SU-DHL-6 (cell line): ENCODE measurements around the gene SLC5A6.
A peak's percentile ranks its signal among the peaks of the same experiment; 100 is the strongest.

Source experiments
- EZH2phosphoT487 ChIP-seq: fragments of 200-600 bp; sonication (generic), shearing (Covaris generic); conservative IDR thresholded peaks from 2 replicates; pipeline ENCODE4 v1.6.1; 2018; ENCODE audit warnings: mild to moderate bottlenecking, antibody characterized with exemption, low read length, moderate library complexity, mixed read lengths
- TF ChIP-seq, protein P1 (sequence below): fragments of 200-600 bp; sonication (generic); IDR thresholded peaks from one replicate; pipeline ENCODE4 v1.5.1; 2017; ENCODE audit warnings: antibody characterized with exemption, mild to moderate bottlenecking, low read length, moderate library complexity; ENCODE audit not compliant: insufficient read depth, poor library complexity, severe bottlenecking

GRCh38 chr2:27249891-27250651 is 38.0 kb upstream of the SLC5A6 start:
- TF ChIP-seq, protein P1, sequence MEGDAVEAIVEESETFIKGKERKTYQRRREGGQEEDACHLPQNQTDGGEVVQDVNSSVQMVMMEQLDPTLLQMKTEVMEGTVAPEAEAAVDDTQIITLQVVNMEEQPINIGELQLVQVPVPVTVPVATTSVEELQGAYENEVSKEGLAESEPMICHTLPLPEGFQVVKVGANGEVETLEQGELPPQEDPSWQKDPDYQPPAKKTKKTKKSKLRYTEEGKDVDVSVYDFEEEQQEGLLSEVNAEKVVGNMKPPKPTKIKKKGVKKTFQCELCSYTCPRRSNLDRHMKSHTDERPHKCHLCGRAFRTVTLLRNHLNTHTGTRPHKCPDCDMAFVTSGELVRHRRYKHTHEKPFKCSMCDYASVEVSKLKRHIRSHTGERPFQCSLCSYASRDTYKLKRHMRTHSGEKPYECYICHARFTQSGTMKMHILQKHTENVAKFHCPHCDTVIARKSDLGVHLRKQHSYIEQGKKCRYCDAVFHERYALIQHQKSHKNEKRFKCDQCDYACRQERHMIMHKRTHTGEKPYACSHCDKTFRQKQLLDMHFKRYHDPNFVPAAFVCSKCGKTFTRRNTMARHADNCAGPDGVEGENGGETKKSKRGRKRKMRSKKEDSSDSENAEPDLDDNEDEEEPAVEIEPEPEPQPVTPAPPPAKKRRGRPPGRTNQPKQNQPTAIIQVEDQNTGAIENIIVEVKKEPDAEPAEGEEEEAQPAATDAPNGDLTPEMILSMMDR: peak; percentile 81
- TF ChIP-seq EZH2phosphoT487: no peak
